Activated CD8-positive, alpha-beta memory T cell treated with anti-CD3 and anti-CD28 coated beads for 4 hours (primary cell): ENCODE results near the gene HOXA7.

Experiments used
- DNase-seq, 2 donors: peaks; one replicate each; pipeline ENCODE4 v3.0.0-alpha.2; 2020; ENCODE audit warnings: low read depth in 2 of 2

Gene HOXA7

GRCh38 chr7:27119412-27119911, 37.0 kb downstream of the HOXA7 start:
- no peak for DNase-seq

DNA sequence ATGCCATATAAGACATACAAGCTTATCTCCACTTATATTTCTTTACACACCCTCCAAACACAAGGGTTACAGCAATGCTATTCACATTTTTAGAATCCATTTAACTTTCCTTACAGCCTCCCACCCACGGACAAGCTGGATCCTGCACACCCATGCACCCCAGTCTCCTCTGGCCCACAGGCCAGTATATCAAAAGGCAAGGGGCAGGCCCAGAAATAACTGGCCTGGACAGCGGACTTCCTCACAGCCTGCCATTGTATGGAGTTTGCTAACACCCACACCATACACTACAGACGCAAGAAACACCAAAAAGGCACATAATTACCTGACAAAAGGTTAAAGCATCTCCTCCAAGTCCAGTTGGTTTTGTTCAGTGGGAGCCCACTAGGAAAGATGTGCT, 37.9 kb downstream of the HOXA7 start:
- no peak for DNase-seq

- no peak for DNase-seq
Observed at GRCh38 chr7:27117887-27118491, 38.5 kb downstream of the HOXA7 start.

DNA sequence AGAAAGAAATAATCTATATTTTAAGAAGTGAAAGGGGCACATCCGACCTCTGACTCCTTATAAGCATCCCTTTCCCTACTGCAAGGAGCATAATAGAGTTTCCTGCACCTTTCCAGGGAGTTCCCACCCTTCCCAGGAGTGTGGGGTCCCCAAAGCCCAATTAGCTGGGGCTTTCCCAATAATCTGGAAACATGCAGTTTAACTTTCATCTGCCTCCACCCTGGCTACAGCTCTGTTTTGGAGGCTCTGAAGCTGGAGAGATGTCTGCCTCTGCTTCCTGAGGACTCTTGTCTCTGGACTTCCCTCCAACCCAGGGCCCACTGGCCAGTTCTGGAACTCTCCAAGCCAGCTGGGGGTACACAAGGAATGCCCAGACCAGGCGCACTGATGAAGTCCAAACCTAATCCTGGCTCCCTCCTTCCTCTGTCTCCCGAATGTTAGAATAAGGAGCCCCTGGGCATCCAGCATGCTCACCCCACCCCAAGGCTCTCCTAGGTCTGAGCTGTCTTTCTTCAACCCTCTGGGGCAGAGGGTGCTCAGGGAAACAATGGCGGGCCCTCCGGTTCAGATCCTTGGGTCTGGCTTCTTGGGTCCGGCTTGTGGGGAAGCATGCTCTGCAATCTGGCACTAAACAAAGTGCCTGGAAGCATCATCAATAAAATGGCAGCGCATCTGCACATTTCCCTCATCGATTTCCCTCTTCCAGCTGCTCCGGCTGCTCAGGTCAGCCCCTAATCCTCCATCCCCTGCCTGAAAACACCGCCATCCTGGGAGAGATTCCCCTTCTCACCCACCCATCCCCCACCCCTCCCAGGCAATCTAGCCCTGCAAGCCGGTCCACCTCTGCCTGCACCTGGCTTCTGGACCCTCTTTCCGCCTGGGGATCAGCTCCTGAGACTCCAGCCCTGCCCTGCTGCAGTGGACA, 39.3 kb downstream of the HOXA7 start:
- DNase-seq, result no peak

DNA sequence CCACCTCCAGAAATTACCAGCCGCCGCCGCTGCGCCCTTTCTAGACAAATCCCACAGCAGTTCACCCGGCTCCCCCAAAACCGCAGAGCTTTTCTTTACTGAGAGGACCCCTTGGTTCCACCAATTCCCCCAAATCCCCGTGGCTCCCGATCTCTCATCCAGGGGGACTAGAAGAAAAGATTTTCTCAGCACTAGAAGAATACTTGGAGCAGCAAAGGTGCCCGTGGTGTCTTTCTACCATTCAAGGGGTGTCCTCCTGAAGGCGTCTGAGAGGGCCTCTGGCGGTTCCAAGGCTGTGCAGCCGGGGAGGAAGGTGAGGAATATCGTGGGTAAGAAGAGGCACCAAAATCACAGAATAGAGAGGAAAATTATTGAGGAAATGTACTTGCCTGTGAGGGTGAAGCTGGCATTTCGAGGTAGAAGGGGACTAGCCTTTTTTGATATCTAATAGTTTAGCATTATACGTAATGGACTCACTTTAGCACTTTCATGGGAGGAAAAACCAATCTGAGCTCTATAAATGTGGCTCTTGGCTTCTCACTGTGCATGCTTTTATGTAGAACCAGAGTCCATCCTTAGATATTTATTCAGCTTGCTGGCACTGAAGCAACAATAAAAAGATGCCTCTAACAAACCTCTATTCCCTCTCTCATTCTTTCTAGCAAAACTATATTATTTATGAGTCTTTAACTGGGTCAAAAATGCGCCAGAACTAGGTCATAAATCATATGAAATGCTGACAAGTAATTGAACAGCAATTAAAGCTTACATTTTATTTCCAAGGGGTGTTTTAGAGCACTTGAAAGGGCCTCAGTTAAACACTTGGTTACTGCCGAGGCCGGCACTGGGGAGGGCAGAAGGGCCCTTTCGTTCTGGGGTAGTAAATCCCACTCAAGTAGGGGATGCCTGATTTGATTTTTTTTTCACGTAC, 40.2 kb downstream of the HOXA7 start:
- DNase-seq, result no peak

- no peak for DNase-seq
Observed at GRCh38 chr7:27115221-27116026, 41.1 kb downstream of the HOXA7 start.

DNA sequence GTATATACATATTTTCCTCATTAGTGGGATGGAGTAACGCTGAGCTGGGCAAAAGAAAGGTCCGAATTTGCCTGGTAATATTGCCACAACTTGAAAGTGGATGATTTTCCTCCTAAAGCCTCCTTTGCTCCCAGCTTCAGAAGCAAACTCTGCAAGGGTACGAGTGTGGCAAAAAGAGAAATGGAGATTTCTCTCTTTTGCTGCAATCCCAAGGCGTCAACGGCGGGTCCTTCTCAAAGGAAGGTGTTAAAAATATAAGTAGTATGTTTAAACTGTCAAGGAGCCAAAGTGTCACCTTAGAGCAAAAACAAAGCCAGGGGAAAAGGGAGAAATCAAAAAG, 41.6 kb downstream of the HOXA7 start:
- DNase-seq, result no peak

DNA sequence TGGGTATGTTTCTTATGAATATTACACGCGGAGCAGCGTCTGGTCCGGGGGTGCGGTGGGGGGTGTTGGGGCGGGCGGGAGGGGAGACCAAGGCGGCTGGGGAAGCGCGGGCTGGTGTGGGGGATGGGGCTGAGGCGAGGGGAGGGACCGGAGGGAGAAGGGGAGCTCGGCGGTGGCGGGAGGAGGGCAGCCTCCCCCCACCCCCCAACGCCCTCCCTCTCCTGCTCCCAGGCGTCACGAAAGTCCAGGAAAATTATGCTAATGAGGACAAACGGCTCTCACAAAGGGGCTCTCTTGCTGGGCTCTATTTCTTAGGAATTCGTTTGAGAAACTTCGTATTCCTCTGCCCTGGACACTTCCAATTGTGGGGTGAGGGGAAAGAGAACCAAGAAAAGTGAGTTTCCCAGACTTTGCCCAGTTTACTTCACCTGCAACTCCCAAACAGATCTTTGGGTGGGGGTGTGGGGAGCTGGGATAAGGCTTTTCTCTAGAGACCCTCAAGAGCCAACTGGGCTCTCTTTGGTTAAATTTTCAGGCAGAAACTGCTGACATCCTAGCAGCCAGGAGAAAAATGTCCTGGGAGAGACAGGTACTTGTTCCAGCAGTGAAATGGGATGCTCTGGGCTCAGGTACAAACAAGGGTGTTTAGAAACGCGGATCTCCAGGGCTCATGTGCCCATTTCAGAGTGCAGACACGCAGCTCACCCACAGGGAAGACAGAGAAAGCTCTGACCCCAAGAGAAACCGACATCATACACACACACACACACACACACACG, 42.3 kb downstream of the HOXA7 start:
- no peak for DNase-seq

DNA sequence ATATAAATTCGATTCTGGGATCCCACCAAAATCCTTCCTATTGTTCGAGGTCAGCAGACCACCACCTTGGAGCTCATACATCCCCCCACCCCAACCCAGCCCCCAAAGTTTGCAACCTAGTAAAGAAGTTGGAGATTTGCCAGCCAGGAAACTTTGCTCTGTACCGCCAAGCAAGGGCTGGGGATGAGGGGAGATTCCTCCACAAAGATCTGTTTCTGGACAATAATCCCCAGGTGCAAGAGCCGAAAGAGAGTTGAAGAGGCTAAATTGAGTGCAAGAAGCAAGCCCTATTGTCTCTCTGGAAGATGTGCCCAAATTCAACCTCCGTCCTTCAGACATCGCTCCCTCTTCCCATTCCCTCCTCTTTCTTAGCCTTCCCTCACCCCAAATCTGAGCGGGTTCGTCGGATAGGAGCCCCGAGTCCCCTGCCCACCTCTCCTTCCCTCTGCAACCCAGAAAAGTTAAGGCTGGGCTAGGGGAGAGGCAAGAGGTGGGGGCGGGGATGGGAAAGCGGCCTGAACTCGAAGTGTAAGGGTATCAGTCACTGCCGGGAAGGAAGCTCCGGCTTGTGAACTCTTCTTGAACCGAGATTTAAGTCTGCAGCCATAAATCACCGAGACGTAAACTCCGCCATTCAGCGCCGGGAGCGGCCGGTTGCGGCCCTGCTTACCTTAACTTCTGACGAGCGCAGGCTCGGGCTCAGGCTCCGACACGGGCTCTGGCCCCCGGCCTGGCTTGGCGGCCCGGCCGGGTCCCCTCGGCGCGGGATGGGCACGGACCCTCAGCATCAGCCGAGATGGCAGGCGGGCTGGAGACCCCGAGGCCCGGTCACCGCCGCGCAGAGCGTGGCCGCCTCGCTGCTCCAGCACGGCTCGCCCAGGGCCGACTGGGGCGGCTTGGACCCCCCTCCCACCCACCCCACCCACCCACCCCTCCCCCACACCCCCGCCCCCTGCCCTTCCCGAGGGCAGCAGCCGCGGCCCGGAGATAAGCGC, 43.2 kb downstream of the HOXA7 start:
- no peak for DNase-seq

GRCh38 chr7:27112361-27112760, 44.1 kb downstream of the HOXA7 start:
- no peak for DNase-seq

DNA sequence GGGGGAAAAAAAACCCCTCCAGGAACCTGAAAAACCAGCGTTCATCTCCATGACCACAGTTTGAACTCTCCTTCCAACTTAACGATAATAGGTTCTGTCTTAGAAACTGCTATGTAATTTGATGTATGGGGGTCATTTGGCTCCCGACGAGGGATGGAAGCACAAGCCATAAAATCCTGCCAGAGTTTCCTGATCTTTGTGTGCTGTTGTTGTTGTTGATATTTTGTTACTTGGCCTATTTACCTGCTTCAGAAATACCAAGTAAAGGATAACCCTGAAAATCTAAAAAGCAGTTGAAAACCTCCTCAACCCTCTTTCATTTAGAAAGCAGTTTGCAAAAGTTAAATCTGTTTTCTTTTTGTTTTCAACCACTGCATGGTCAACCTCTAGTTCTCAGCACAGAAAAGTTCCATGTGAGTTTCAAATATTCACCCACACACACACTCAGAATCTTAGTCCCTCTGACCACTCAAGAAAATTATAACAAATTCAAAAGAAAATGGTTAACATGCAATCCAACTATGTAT, 44.7 kb downstream of the HOXA7 start:
- no peak for DNase-seq

- DNase-seq, result no peak
Observed at GRCh38 chr7:27111042-27111750, 45.3 kb downstream of the HOXA7 start.

DNA sequence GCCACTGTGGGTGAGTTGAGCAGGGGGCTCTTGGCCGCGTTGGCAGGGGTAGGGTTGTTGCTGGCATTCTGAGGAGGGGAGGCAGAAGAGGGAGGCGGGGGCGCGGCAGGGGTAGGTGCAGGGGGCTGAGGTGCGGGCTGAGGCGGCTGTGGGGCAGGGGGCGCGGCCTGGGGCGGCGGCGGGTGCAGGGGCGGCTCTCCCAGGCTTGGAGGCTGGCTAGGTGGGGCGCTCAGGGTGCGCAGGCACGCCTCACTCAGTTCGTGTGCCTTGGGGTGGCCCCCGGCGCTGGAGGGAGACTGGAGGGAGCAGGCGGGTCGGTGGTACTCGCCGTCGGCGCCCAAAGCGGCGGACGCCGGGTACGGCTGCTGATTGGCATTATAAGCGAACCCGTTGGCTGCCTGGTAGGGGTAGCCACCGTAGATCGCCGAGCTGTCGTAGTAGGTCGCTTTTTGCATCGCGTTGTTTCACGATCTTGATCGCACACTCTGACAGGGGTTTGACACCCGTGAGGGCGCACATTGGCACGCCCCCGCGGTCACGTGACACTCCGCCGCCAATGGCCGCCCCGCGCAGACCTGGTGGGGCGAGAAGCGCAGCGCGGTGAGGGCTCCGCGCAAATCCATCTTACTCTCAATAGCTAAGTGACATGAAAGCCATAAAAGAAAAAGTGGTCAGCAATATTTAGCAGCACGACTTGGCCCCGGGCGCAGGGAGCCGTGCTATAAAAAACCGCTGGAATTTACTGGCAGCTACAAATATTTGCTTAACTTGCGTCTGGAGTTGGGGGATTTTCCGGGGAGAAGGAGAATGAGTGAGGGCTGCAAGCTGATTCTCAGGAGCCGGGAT, 46.1 kb downstream of the HOXA7 start:
- DNase-seq, result no peak

- no peak for DNase-seq
Observed at GRCh38 chr7:27109466-27110185, 46.8 kb downstream of the HOXA7 start.

DNA sequence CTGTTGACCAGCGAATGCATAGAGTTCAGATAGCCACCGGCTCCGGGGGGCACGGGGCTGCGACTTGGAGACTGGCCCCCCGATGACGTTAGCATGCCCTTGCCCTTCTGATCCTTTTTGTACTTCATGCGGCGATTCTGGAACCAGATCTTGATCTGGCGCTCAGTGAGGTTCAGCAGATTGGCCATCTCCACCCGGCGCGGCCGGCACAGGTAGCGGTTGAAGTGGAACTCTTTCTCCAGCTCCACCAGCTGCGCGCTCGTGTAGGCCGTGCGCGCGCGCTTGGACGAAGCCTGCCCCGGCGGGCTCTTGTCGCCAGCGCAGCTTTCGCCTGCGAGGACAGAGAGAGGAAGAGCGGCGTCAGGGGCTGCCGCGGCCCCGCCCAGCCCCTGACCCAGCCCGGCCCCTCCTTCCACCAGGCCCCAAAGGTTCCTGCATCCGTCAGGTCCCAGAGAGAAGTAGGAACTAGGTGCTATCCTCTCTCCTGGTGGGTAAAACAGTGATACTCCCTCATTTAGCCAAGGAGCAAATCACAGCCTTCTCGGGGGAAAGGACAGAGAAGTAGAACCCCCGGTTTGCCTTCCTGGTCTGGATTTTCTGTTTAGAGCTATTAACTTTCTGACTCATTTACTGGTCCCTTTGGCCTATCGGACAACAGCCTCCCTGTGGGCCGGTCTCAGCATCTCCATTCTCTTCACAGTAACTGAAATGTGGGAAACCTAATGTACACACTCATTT, 47.9 kb downstream of the HOXA7 start:
- DNase-seq, result no peak
